ENCODE results near the gene LYRM2. TPM values are rescaled to one million over a fixed set of nuclear protein-coding genes. Genes with fewer than 3 reads are reported as not detected.

The LYRM2 gene
- total and polyA plus RNA-seq, 9 of the 15 experiments (the other 6 are each of a cell fraction or from before 2014, with no cell fraction given), result 13.9 to 115 (median 42.9) TPM

DNA sequence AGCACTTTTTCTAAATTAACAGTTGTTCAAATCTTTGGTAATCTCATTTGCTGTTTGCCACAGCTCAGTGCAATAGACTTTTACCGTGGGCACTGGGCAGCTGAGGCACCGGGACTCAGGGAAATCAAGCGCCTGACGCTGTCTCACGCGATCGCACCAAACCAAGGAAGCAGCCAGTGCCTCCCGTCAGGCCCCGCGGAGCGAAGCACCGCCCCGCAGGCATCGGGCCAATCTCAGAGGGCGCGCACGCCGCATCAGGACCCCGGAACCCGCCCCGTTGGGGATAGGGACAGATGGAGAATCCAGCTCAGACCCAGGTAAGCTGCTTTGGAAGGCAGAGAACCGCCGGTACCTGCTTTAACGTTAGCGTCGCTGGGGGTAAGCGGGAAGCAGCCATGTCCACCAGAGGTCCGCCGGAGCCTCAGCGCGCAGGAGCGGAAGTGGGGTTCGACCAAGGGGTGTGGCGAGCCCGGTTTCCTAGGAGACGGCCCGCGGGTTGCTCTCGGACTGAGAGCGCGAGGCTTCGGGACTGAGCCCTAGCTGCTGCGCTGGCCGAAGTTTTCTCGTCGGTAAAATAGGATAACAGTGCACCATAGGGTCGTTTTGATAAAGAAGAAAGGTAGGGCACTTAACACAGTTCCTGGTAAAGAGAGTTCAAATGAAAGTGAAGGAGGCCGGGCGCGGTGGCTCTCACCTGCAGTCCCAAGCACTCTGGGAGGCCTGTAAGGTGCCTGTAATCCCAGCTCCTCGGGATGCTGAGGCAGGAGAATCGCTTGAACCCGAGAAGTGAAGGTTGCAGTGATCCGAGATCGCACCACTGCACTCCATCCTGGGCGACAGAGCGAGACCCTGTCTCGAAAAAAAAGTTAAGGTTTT lies at the start of gene LYRM2 (continued):
- TF ChIP-seq REST (IDR thresholded peaks at IDR 0.05; ENCODE audit: borderline replicate concordance), result no peak
- TF ChIP-seq REST (CRISPR knock-in tag; IDR thresholded peaks at IDR 0.05; ENCODE audit: low read depth), result peak; percentile 36; the same call in 1 of the 2 replicates
- peak; percentile 98 for TF ChIP-seq SUPT5H (IDR thresholded peaks at IDR 0.05)
- no peak for TF ChIP-seq POU5F1 (IDR thresholded peaks at IDR 0.05; ENCODE audit: borderline replicate concordance, low read depth, low read length, partially characterized antibody)
- no peak for TF ChIP-seq MCM7 (IDR thresholded peaks at IDR 0.05)
- 0 out of 2 replicates have a peak, but pooled peaks have one; percentile 13 for TF ChIP-seq ZNF609 (CRISPR knock-in tag; IDR thresholded peaks at IDR 0.05; ENCODE audit: borderline replicate concordance)
- peak; percentile 70; the same call in 1 of the 2 replicates for TF ChIP-seq ZBTB17 (CRISPR knock-in tag; IDR thresholded peaks at IDR 0.05)
- TF ChIP-seq STAT5B (CRISPR knock-in tag; IDR thresholded peaks at IDR 0.05), result no peak
- TF ChIP-seq ZNF174 (CRISPR knock-in tag; IDR thresholded peaks at IDR 0.05), result no peak
- TF ChIP-seq, protein P1, sequence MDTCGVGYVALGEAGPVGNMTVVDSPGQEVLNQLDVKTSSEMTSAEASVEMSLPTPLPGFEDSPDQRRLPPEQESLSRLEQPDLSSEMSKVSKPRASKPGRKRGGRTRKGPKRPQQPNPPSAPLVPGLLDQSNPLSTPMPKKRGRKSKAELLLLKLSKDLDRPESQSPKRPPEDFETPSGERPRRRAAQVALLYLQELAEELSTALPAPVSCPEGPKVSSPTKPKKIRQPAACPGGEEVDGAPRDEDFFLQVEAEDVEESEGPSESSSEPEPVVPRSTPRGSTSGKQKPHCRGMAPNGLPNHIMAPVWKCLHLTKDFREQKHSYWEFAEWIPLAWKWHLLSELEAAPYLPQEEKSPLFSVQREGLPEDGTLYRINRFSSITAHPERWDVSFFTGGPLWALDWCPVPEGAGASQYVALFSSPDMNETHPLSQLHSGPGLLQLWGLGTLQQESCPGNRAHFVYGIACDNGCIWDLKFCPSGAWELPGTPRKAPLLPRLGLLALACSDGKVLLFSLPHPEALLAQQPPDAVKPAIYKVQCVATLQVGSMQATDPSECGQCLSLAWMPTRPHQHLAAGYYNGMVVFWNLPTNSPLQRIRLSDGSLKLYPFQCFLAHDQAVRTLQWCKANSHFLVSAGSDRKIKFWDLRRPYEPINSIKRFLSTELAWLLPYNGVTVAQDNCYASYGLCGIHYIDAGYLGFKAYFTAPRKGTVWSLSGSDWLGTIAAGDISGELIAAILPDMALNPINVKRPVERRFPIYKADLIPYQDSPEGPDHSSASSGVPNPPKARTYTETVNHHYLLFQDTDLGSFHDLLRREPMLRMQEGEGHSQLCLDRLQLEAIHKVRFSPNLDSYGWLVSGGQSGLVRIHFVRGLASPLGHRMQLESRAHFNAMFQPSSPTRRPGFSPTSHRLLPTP (IDR thresholded peaks at IDR 0.05; ENCODE audit: borderline replicate concordance, extremely low read depth, insufficient read length), result no peak

Data from K562 (cell line).